Mesendoderm (in vitro differentiated cells): Measurements from ENCODE around the gene TMEM169.

ENCODE experiments used
- DNase-seq: peaks from one replicate; pipeline ENCODE4 v3.0.0; 2013
- H2AK5ac ChIP-seq: 2 replicates; pipeline ENCODE4 v1.6.1; 2013; ENCODE audit warnings: low read length, inconsistent platforms
- H2BK120ac ChIP-seq: 2 replicates; pipeline ENCODE4 v1.6.1; 2013; ENCODE audit warnings: low read depth, mild to moderate bottlenecking, low read length, moderate library complexity, mixed read lengths
- H2BK15ac ChIP-seq: replicated peaks from 2 replicates; pipeline ENCODE4 v1.6.1; 2013; ENCODE audit warnings: low read depth, mild to moderate bottlenecking, moderate library complexity
- H2BK5ac ChIP-seq: 2 replicates; pipeline ENCODE4 v1.6.1; 2013; ENCODE audit warnings: low read length, inconsistent platforms
- H3K18ac ChIP-seq: 2 replicates; pipeline ENCODE4 v1.6.1; 2013; ENCODE audit warnings: mild to moderate bottlenecking, low read length, mixed read lengths
- H3K23ac ChIP-seq: one replicate; pipeline ENCODE4 v1.6.1; 2013; ENCODE audit warnings: low read length
- H3K27ac ChIP-seq: 2 replicates; pipeline ENCODE4 v1.5.1; 2013; ENCODE audit warnings: low read depth, mild to moderate bottlenecking, inconsistent platforms, low read length, moderate library complexity
- H3K27me3 ChIP-seq: 2 replicates; pipeline ENCODE4 v1.6.1; 2013; ENCODE audit warnings: low read length, control low read depth, mild to moderate bottlenecking, inconsistent platforms; ENCODE audit not compliant: insufficient read depth, poor library complexity
- H3K36me3 ChIP-seq: 2 replicates; pipeline ENCODE4 v1.6.1; 2013; ENCODE audit warnings: low read length, inconsistent platforms; ENCODE audit not compliant: control insufficient read depth, insufficient read depth
- H3K4ac ChIP-seq: one replicate; pipeline ENCODE4 v1.6.1; 2013; ENCODE audit warnings: low read depth, mild to moderate bottlenecking, low read length, moderate library complexity
- H3K4me1 ChIP-seq: 2 replicates; pipeline ENCODE4 v1.6.1; 2013; ENCODE audit warnings: low read depth, low read length, inconsistent platforms; ENCODE audit not compliant: control insufficient read depth
- H3K4me2 ChIP-seq: 2 replicates; pipeline ENCODE4 v1.6.1; 2013; ENCODE audit warnings: low read length
- H3K4me3 ChIP-seq: 2 replicates; pipeline ENCODE4 v1.5.1; 2013; ENCODE audit warnings: mild to moderate bottlenecking, low read length
- H3K56ac ChIP-seq: one replicate; pipeline ENCODE4 v1.6.1; 2013; ENCODE audit warnings: low read length
- H3K79me1 ChIP-seq: 2 replicates; pipeline ENCODE4 v1.6.1; 2013; ENCODE audit warnings: low read length, inconsistent platforms
- H3K79me2 ChIP-seq: 2 replicates; pipeline ENCODE4 v1.6.1; 2013; ENCODE audit warnings: mild to moderate bottlenecking, low read length; ENCODE audit not compliant: control insufficient read depth, insufficient read depth
- H3K9ac ChIP-seq: 2 replicates; pipeline ENCODE4 v1.6.1; 2013; ENCODE audit warnings: low read length, inconsistent platforms
- H4K5ac ChIP-seq: one replicate; pipeline ENCODE4 v1.6.1; 2013; ENCODE audit warnings: low read length
- H4K8ac ChIP-seq: one replicate; pipeline ENCODE4 v1.6.1; 2013; ENCODE audit warnings: low read depth, mild to moderate bottlenecking, control low read depth, low read length, moderate library complexity
- WGBS: extraction: QIAGEN DNeasy Blood & Tissue Kit; methylation state at CpG from one replicate; pipeline ENCODE4 v1.1.7; 2013; ENCODE audit warnings: low lambda C conversion rate, missing lambda C conversion rate; ENCODE audit not compliant: insufficient coverage; ENCODE audit errors: extremely low coverage; 5-methylcytosine and 5-hydroxymethylcytosine counted together

TMEM169 gene

DNA sequence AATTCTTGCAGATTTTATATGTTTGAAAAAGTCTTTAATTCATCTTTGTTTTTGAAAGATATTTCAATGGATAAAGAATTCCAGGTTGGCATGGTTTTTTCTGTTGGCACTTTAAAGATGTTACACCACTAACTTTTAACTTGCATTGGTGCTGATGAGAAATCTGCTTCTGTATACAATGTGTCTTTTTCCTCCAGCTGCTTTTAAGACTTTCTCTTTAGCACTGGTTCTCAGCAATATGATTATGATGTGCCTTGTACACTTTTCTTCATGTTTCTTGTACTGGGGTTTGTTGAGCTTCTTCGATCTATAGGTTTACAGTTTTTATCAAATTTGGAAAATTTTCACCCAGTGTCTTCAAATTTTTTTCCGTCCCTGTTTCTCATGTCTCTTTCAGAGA is 29.3 kb upstream of the TMEM169 start:
- no peak overlapping the region for H3K18ac ChIP-seq
- H3K4me1 ChIP-seq, result no peaks in the 10 kb centered on the region
- no peak overlapping the region for H4K5ac ChIP-seq
- no peaks in the 10 kb centered on the region for H3K79me1 ChIP-seq
- H3K27ac ChIP-seq, result no peak overlapping the region
- no peaks in the 10 kb centered on the region for H3K79me2 ChIP-seq
- H2BK5ac ChIP-seq, result no peak overlapping the region
- no peak overlapping the region for H2AK5ac ChIP-seq
- no peak overlapping the region for H4K8ac ChIP-seq
- no CpG with 5 or more reads among the region's 2 CpGs for WGBS
- H3K9ac ChIP-seq, result no peak overlapping the region
- no peak overlapping the region for H3K4me2 ChIP-seq
- no peak overlapping the region for H3K56ac ChIP-seq
- no peak overlapping the region for H3K4me3 ChIP-seq
- H2BK15ac ChIP-seq, result no peak overlapping the region
- H3K4ac ChIP-seq, result no peak overlapping the region
- no peak for DNase-seq
- no peak overlapping the region for H2BK120ac ChIP-seq
- H3K27me3 ChIP-seq, result no peaks in the 10 kb centered on the region
- H3K36me3 ChIP-seq, result no peaks in the 10 kb centered on the region
- H3K23ac ChIP-seq, result no peak overlapping the region

DNA sequence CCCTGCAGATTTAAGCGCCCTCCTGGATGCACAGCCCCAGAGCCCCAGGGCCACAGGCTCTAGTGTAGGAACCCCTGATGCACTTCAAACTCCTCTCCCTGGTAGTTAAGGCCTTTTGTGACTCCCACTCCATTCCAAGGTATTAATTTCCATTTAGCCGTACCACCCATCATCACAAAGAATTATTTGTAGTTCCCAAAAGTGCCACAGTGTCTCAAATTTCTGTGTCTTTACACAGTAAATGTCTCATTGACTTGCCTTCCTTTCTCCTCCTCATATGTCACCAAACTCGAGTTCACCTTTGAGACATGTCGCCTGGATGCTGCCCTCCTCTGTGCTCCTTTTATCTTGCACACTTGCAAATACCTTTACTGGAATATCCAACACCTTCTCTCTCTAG is 26.0 kb upstream of the TMEM169 start:
- no CpG with 5 or more reads among the region's 4 CpGs for WGBS
- Histone ChIP-seq H3K27me3 (no peaks in the 10 kb centered on the region), H2BK5ac (no peak overlapping the region), H3K4me3 (no peak overlapping the region), H3K4me1 (no peaks in the 10 kb centered on the region), H2BK15ac (no peak overlapping the region), H3K23ac (no peak overlapping the region), H2BK120ac (no peak overlapping the region), H3K4me2 (no peak overlapping the region), H3K9ac (no peak overlapping the region), H4K8ac (no peak overlapping the region), H3K4ac (no peak overlapping the region), H3K36me3 (no peaks in the 10 kb centered on the region), H2AK5ac (no peak overlapping the region), H3K79me1 (no peaks in the 10 kb centered on the region), H3K18ac (no peak overlapping the region), H3K56ac (no peak overlapping the region), H4K5ac (no peak overlapping the region), H3K27ac (no peak overlapping the region), H3K79me2 (no peaks in the 10 kb centered on the region)
- DNase-seq, result no peak

DNA sequence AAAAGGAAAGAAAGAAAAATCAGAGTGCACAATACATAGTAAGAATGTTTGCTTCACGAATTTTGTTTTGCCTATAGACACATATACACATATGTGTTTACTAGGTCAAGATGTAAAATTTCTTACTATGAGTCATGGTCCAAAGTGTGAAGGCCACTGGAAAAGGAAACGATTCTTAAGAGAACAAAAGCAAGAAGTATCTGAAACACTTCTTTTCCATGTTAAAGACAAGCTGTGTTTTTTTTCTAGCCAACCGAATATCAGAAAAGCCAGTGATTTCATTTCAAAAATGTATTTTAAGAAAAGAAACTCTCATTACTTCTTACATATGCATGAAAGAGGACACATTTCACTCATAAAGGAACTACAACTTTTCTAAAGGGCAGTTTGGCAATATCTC is 25.0 kb upstream of the TMEM169 start:
- no peaks in the 10 kb centered on the region for H3K4me1 ChIP-seq
- no peak overlapping the region for H4K8ac ChIP-seq
- no peak overlapping the region for H2BK5ac ChIP-seq
- H3K4me2 ChIP-seq, result no peak overlapping the region
- H3K27ac ChIP-seq, result no peak overlapping the region
- no peak overlapping the region for H3K56ac ChIP-seq
- H3K4me3 ChIP-seq, result no peak overlapping the region
- no peak overlapping the region for H3K18ac ChIP-seq
- H3K36me3 ChIP-seq, result no peaks in the 10 kb centered on the region
- H3K23ac ChIP-seq, result no peak overlapping the region
- H3K79me1 ChIP-seq, result no peaks in the 10 kb centered on the region
- no peak overlapping the region for H2BK120ac ChIP-seq
- no peak overlapping the region for H4K5ac ChIP-seq
- DNase-seq, result no peak
- WGBS, result no CpG with 5 or more reads among the region's 3 CpGs
- no peak overlapping the region for H2AK5ac ChIP-seq
- no peak overlapping the region for H2BK15ac ChIP-seq
- H3K9ac ChIP-seq, result no peak overlapping the region
- H3K27me3 ChIP-seq, result no peaks in the 10 kb centered on the region
- H3K79me2 ChIP-seq, result no peaks in the 10 kb centered on the region
- H3K4ac ChIP-seq, result no peak overlapping the region

DNA sequence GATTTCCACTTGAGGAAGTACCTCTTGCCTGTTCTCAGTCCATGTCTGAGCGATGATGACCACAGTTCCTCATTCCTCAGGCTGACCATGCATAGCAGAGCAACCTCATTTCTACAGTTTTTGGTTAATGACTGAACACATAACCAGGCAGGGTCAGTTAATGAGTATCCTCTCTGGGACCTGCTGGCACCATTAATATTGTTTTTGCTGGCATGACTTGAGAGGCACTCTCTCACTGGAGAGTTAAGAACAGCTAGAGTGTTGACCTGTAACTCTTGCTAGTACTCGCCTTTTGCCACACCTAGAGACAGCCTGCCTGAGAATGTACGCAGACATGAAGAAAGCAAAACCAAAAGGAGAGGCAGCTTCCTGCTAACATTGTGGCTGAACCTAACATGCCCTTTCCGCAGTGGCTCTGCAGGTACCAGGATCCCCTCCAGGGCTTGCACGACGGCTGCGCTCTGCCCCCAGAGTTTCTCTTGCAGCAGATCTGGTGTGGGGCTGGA is 24.0 kb upstream of the TMEM169 start:
- Histone ChIP-seq H3K4me1 (no peaks in the 10 kb centered on the region), H3K18ac (no peak overlapping the region), H3K79me2 (no peaks in the 10 kb centered on the region), H3K27ac (no peak overlapping the region), H3K27me3 (no peaks in the 10 kb centered on the region), H3K9ac (no peak overlapping the region), H3K4me3 (no peak overlapping the region), H2BK15ac (no peak overlapping the region), H3K79me1 (no peaks in the 10 kb centered on the region), H3K4ac (no peak overlapping the region), H3K36me3 (no peaks in the 10 kb centered on the region), H4K5ac (no peak overlapping the region), H2BK120ac (no peak overlapping the region), H3K56ac (no peak overlapping the region), H3K23ac (no peak overlapping the region), H4K8ac (no peak overlapping the region), H2BK5ac (no peak overlapping the region), H3K4me2 (no peak overlapping the region), H2AK5ac (no peak overlapping the region)
- no peak for DNase-seq
- no CpG with 5 or more reads among the region's 7 CpGs for WGBS

DNA sequence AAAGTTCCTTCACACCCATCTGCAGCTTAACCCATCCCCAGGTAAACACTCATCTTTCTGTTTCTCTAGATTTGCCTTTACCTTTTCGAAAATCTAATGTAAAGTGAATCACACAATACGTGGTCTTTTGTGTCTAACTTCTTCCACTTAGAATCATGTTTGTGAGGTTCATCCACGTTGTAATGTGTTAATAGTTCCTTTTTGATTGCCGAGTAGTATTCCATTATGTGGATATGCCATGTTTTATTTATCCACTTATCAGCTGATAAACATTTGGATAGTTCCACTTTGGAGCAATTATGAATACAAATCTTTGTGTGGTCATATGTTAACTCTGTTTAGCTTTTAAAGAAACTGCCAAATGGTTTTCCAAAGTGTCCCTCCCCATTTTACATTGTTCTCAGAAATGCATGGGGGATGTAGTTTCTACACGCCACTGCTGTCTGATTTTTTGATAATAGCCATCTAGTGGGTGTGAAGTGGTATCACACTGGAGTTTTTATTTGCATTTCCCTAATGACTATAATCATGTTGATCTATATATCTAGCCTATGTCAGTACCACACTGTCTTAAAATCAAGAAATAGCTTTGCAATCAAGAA is 22.4 kb upstream of the TMEM169 start:
- H3K36me3 ChIP-seq, result no peaks in the 10 kb centered on the region
- H3K79me1 ChIP-seq, result no peaks in the 10 kb centered on the region
- WGBS, result no CpG with 5 or more reads among the region's 5 CpGs
- no peak overlapping the region for H3K18ac ChIP-seq
- no peaks in the 10 kb centered on the region for H3K27me3 ChIP-seq
- no peak for DNase-seq
- H3K56ac ChIP-seq, result no peak overlapping the region
- no peak overlapping the region for H2AK5ac ChIP-seq
- no peak overlapping the region for H2BK120ac ChIP-seq
- H3K4me2 ChIP-seq, result no peak overlapping the region
- H4K5ac ChIP-seq, result no peak overlapping the region
- no peaks in the 10 kb centered on the region for H3K4me1 ChIP-seq
- H2BK5ac ChIP-seq, result no peak overlapping the region
- H3K23ac ChIP-seq, result no peak overlapping the region
- H3K4ac ChIP-seq, result no peak overlapping the region
- H2BK15ac ChIP-seq, result no peak overlapping the region
- H3K9ac ChIP-seq, result no peak overlapping the region
- no peak overlapping the region for H4K8ac ChIP-seq
- no peak overlapping the region for H3K27ac ChIP-seq
- no peak overlapping the region for H3K4me3 ChIP-seq
- H3K79me2 ChIP-seq, result no peaks in the 10 kb centered on the region

DNA sequence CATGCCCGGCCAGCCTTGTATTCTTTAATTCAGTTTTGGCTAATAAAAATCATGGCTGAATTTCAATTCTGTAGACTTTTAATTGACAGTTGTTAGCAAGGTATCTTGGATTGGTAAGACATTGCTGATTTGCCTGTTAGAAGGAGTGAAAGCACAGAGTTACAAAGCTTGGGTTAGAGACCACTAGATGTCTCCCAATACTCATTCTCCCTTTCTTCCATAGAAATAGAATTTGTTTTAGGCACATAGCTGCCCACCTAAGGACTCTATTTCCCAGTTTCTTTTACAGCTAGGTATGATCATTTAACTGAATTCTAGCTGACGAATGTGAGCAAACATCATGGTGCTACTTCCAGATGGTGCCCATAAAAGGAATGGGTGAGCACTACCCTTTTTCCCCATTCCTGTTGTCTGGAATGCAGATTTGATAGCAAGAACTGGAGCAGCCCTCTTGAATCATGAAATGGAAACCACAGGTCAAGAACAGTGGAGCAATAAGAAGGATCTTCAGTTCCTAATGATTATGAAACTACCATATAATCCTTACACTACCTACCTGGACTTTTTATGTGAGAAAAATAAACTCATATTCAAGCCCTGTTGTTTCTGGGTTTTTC is 17.6 kb upstream of the TMEM169 start:
- H3K56ac ChIP-seq, result no peak overlapping the region
- H3K4me1 ChIP-seq, result no peaks in the 10 kb centered on the region
- H3K18ac ChIP-seq, result no peak overlapping the region
- H2BK120ac ChIP-seq, result no peak overlapping the region
- no peaks in the 10 kb centered on the region for H3K27me3 ChIP-seq
- no peak overlapping the region for H2BK15ac ChIP-seq
- no peak overlapping the region for H3K9ac ChIP-seq
- no peaks in the 10 kb centered on the region for H3K79me2 ChIP-seq
- peak; percentile 37 for DNase-seq
- no peak overlapping the region for H3K27ac ChIP-seq
- no CpG with 5 or more reads among the region's 2 CpGs for WGBS
- H3K36me3 ChIP-seq, result no peaks in the 10 kb centered on the region
- no peak overlapping the region for H2BK5ac ChIP-seq
- no peak overlapping the region for H2AK5ac ChIP-seq
- H4K5ac ChIP-seq, result no peak overlapping the region
- no peaks in the 10 kb centered on the region for H3K79me1 ChIP-seq
- no peak overlapping the region for H3K4ac ChIP-seq
- H3K4me3 ChIP-seq, result no peak overlapping the region
- H3K4me2 ChIP-seq, result no peak overlapping the region
- no peak overlapping the region for H3K23ac ChIP-seq
- H4K8ac ChIP-seq, result no peak overlapping the region
